Fibroblast of skin of left quadriceps (primary cell): ENCODE data around the gene OGDHL.
"Not testable (repeated sequence)": the region's sequence is repeated elsewhere in the genome, so short reads cannot be mapped to it uniquely, and the experiment has no call there.

Experiments
- DNase-seq, 2 experiments: peaks; one replicate each; pipeline ENCODE4 v3.0.0-alpha.2; 2013; ENCODE audit warnings: low read depth in 2 of 2

OGDHL gene

GRCh38 chr10:49740346-49741107 lies 21.6 kb downstream of the OGDHL start:
- no peak for DNase-seq

- DNase-seq: no peak
These were observed 22.7 kb downstream of the OGDHL start for GRCh38 chr10:49739426-49739825.

GRCh38 chr10:49738616-49739360 lies 23.3 kb downstream of the OGDHL start:
- no peak for DNase-seq

GRCh38 chr10:49737474-49738201 lies 24.5 kb downstream of the OGDHL start:
- DNase-seq: no peak

GRCh38 chr10:49736564-49737113 lies 25.5 kb downstream of the OGDHL start:
- no peak for DNase-seq

GRCh38 chr10:49735848-49736563 lies 26.1 kb downstream of the OGDHL start:
- DNase-seq: no peak

- no peak for DNase-seq
These were observed 27.0 kb downstream of the OGDHL start for GRCh38 chr10:49735161-49735560.

GRCh38 chr10:49734676-49735075 lies 27.4 kb downstream of the OGDHL start:
- DNase-seq: no peak

- no peak for DNase-seq
These were observed 28.3 kb downstream of the OGDHL start for GRCh38 chr10:49733866-49734265.

GRCh38 chr10:49726593-49726992 lies 35.5 kb downstream of the OGDHL start:
- DNase-seq: no peak

GRCh38 chr10:49715157-49715556 lies 47.0 kb downstream of the OGDHL start:
- DNase-seq: not testable (repeated sequence)

- DNase-seq: no peak
These were observed 48.9 kb downstream of the OGDHL start for GRCh38 chr10:49713266-49713665.

- no peak for DNase-seq
These were observed 50.6 kb downstream of the OGDHL start for GRCh38 chr10:49711481-49711880.

GRCh38 chr10:49710966-49711365 lies 51.2 kb downstream of the OGDHL start:
- DNase-seq: no peak

GRCh38 chr10:49709934-49710333 lies 52.2 kb downstream of the OGDHL start:
- no peak for DNase-seq

- DNase-seq: no peak
These were observed 54.5 kb downstream of the OGDHL start for GRCh38 chr10:49707585-49707984.

- DNase-seq: no peak
These were observed 61.1 kb downstream of the OGDHL start for GRCh38 chr10:49700997-49701396.

GRCh38 chr10:49700211-49700610 lies 61.9 kb downstream of the OGDHL start:
- no peak for DNase-seq

GRCh38 chr10:49698679-49699078 lies 63.4 kb downstream of the OGDHL start:
- no peak for DNase-seq

GRCh38 chr10:49696311-49696710 lies 65.8 kb downstream of the OGDHL start:
- DNase-seq: no peak

- no peak for DNase-seq
These were observed 67.7 kb downstream of the OGDHL start for GRCh38 chr10:49694466-49694865.

GRCh38 chr10:49691588-49691987 lies 70.5 kb downstream of the OGDHL start:
- DNase-seq: no peak
